AG04449 (cell line): ENCODE data around the gene PPARG.

Source experiments
- CTCF ChIA-PET: fragments of 350-600 bp; formaldehyde crosslinking; extraction: SDS; loops from one replicate; lab custom pipeline; 2021; ENCODE audit warnings: antibody characterized with exemption; lab: Yijun Ruan, JAX
- POLR2A ChIA-PET: fragments of 400-600, 350-600 bp; formaldehyde crosslinking; extraction: SDS; loops from one replicate; lab custom pipeline; 2020; ENCODE audit warnings: antibody characterized with exemption, inconsistent platforms; lab: Yijun Ruan, JAX
- DNase-seq: peaks from one replicate; pipeline ENCODE4 v3.0.0-alpha.2; 2010; ENCODE audit warnings: low read depth, low spot score
- H3K4me3 ChIP-seq: 2 replicates; pipeline ENCODE4 v1.5.1; 2011; ENCODE audit warnings: low read depth, mild to moderate bottlenecking, control low read depth, low read length
- TF ChIP-seq, protein P1 (sequence below): IDR thresholded peaks from one replicate; pipeline ENCODE4 v1.5.1; 2011; ENCODE audit warnings: mild to moderate bottlenecking, moderate library complexity, low read length, control low read depth, inconsistent platforms; ENCODE audit not compliant: insufficient read depth; ENCODE audit errors: missing control alignments

Gene PPARG

DNA sequence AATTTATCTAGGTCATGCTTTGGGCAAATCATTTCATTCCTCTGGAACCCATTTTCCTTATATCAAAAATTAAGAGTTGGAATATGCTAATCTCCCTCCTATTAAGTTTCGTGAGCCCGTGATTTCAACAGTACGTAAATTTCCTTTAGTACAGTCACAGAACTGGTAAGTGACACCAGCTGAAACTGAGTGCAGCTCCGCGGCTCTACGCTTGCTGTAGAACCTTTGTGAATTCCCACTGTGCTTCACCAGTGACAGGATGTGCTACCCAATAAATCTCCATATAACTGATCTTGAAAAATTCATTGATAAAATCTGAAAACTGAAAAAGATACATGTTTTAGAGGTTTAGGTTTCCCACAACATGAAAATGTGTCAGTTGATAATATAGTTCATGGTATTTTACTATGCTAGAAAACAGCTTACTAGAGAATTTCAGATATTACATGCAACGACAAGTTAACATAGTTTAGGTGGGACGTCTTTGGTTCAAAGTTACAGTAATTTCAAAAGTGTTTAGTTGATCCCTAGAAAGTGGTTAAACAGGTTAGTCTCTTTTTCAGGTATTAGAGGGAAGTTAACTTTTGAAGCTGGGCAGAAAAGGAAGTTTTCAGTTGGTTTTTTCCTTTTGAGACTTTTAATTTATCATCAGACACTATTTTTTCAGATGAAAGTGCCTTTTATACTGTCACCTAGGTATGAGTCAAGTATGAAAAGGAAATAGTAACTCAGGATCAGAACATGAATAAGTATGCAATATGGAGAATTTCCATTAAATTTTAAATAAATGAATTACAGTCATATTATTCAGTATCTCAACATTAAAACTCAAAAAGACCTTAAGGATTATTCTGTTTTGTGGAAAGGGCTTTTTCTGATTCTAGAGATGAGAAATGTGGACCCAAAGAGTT, 57.0 kb downstream of the PPARG start:
- ChIA-PET CTCF (interaction anchor here (1.1 to 1.2 kb wide), 2 partner anchors 11 to 211 kb away, joined by 3 read pairs; no protein-coding TSS in a partner anchor), POLR2A (no interaction called here)
- H3K4me3 ChIP-seq = no peak overlapping the region
- no peak for DNase-seq
- TF ChIP-seq, protein P1, sequence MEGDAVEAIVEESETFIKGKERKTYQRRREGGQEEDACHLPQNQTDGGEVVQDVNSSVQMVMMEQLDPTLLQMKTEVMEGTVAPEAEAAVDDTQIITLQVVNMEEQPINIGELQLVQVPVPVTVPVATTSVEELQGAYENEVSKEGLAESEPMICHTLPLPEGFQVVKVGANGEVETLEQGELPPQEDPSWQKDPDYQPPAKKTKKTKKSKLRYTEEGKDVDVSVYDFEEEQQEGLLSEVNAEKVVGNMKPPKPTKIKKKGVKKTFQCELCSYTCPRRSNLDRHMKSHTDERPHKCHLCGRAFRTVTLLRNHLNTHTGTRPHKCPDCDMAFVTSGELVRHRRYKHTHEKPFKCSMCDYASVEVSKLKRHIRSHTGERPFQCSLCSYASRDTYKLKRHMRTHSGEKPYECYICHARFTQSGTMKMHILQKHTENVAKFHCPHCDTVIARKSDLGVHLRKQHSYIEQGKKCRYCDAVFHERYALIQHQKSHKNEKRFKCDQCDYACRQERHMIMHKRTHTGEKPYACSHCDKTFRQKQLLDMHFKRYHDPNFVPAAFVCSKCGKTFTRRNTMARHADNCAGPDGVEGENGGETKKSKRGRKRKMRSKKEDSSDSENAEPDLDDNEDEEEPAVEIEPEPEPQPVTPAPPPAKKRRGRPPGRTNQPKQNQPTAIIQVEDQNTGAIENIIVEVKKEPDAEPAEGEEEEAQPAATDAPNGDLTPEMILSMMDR = no peak

DNA sequence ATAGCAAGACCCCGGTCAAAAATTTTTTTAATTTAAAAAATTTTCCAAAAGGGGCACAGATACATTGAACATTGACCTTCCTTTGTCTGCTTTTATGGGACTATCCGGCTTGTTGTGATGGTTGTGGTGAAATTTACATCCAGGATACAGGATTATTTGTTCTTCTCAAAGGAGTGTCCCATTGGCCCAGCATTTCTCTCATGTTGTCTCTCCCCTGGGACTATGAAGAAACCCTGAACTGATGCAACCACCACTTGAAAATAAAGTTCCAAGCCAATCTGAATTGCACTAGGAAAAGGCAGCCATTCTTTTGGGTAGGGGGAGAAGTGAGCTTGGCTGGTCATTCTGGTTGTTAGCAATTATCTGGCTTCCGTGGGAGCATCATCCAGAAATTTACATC, 58.4 kb downstream of the PPARG start:
- TF ChIP-seq, protein P1 = no peak
- ChIA-PET CTCF (interaction anchor here (1.6 kb wide), 1 partner anchor 133 kb away, joined by 7 read pairs; no protein-coding TSS in a partner anchor), POLR2A (no interaction called here)
- no peak for DNase-seq
- H3K4me3 ChIP-seq = no peak overlapping the region

DNA sequence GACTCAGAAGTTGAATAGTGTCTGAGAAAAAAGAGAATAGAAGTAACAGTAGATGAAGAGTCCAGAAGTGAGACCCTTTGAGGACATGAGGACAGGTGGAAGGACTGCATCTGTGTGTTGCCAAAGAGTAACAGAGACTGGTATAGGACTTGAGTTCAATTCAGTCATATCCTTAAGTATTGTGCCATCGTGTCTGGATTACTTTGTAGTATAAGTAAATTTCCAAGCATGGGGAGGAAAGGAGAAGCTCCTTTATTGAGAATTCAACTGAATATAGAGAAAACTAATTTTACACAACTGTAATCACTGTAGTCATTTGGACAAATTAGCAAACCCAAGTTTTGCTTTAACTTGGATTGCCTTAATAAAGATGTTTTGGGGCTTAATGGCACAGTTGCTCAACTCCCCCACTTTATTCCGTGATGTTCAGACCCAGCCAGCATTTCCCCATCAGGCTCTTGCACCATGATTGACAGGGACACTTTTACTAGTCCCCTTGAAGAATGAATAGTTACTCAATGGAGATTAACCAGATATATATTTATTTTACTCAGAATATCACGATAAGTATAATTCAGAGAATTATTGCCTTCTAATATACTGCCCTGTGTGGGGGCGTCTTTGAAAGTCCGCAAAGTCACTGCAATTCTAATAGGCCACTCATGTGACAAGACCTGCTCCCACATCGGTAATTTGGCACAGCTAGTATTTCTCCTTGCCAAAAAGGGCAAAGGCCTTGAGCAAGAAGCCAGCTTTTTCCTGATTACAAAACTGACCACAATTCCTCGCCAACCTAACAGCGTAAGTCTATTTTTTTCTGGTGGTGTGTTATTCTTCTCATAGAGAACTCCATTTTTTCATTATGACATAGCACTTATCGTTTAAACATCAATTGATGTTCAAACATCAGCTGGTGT, 61.3 kb downstream of the PPARG start:
- H3K4me3 ChIP-seq = no peak overlapping the region
- CTCF ChIA-PET = interaction anchor here (1.3 kb wide), 1 partner anchor 17 kb away, joined by 3 read pairs; no protein-coding TSS in a partner anchor
- POLR2A ChIA-PET = no interaction called here

DNA sequence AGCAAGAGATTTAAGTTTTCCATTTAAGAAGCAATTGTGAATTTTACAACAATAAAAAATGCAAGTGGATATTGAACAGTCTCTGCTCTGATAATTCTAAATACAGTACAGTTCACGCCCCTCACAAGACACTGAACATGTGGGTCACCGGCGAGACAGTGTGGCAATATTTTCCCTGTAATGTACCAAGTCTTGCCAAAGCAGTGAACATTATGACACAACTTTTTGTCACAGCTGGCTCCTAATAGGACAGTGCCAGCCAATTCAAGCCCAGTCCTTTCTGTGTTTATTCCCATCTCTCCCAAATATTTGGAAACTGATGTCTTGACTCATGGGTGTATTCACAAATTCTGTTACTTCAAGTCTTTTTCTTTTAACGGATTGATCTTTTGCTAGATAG, 62.3 kb downstream of the PPARG start:
- no peak for DNase-seq
- POLR2A ChIA-PET = no interaction called here
- TF ChIP-seq, protein P1 = no peak

More for the DNA sequence above, 61.3 kb downstream of the PPARG start:
- TF ChIP-seq, protein P1 = no peak
- DNase-seq = no peak

DNA sequence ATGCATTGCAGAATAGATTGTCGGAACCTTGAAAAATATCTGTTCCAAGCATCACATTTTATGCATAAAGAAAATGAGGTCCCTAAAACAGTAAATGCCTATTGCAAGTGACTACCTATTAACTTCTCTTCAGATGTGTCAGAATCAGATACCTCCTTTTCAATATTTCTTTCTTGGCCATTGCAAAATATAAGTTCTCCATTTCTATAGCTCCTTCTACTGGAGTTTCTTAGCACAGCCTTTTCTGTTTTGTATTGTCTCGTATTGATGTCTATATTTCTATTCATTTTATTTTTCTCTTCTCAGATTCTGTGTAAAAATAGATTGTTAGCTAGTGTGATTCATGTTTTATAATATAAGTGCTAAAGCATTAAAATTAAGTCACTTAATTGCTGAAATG, 63.4 kb downstream of the PPARG start:
- no peak for DNase-seq
- POLR2A ChIA-PET = no interaction called here
- TF ChIP-seq, protein P1 = no peak
- H3K4me3 ChIP-seq = no peak overlapping the region
- CTCF ChIA-PET = interaction anchor here (1.2 to 1.7 kb wide), 4 partner anchors 128 to 217 kb away, joined by 3 to 7 read pairs (median 4); no protein-coding TSS in a partner anchor

More for the DNA sequence above, 62.3 kb downstream of the PPARG start:
- H3K4me3 ChIP-seq = no peak overlapping the region
- CTCF ChIA-PET = interaction anchor here (1.2 to 1.7 kb wide), 2 partner anchors 213 to 216 kb away, joined by 5 to 7 read pairs; no protein-coding TSS in a partner anchor
